Neural cell (in vitro differentiated cells): ENCODE results near the gene MAN2A2. TPM values are rescaled to one million over a fixed set of nuclear protein-coding genes. Genes with fewer than 3 reads are reported as not detected.

Experiments used
- H2AFZ ChIP-seq: fragments of 200-600, 300-800 bp; sonication (generic), shearing (Covaris generic); 2 replicates; pipeline ENCODE4 v1.6.0; 2014; ENCODE audit warnings: low read depth, mild to moderate bottlenecking, antibody characterized with exemption, low read length, moderate library complexity
- H3F3A ChIP-seq: fragments of 200-600 bp; shearing (Covaris generic); 2 replicates; pipeline ENCODE4 v1.6.1; 2016; ENCODE audit warnings: mild to moderate bottlenecking, moderate library complexity, mixed read lengths, antibody characterized with exemption, low read length; ENCODE audit not compliant: insufficient read depth, poor library complexity, severe bottlenecking
- H3K27ac ChIP-seq: fragments of 200-600, 300-800 bp; sonication (generic), shearing (Covaris generic); 2 replicates; pipeline ENCODE4 v1.5.1; 2014; ENCODE audit warnings: mild to moderate bottlenecking, low read length, moderate library complexity
- H3K27me3 ChIP-seq: fragments of 300-800, 200-600 bp; sonication (generic), shearing (Covaris generic); 2 replicates; pipeline ENCODE4 v1.6.0; 2014; ENCODE audit warnings: mild to moderate bottlenecking, low read depth, low read length, moderate library complexity; ENCODE audit not compliant: insufficient read depth
- H3K36me3 ChIP-seq: fragments of 300-800, 200-600 bp; sonication (generic), shearing (Covaris generic); 2 replicates; pipeline ENCODE4 v1.5.1; 2014; ENCODE audit warnings: mild to moderate bottlenecking, antibody characterized with exemption, low read length, moderate library complexity; ENCODE audit not compliant: insufficient read depth
- H3K4me2 ChIP-seq: fragments of 300-800, 200-600 bp; sonication (generic), shearing (Covaris generic); 2 replicates; pipeline ENCODE4 v1.6.0; 2014; ENCODE audit warnings: mild to moderate bottlenecking, low read length
- H3K4me3 ChIP-seq: fragments of 300-800, 200-600 bp; sonication (generic), shearing (Covaris generic); 2 replicates; pipeline ENCODE4 v1.5.1; 2014; ENCODE audit warnings: mild to moderate bottlenecking, low read length, moderate library complexity
- H3K79me2 ChIP-seq: fragments of 200-600 bp; shearing (Covaris generic); replicated peaks from 2 replicates; pipeline ENCODE4 v1.6.0; 2014; ENCODE audit warnings: mild to moderate bottlenecking, low read length, moderate library complexity; ENCODE audit not compliant: insufficient read depth
- H3K9ac ChIP-seq: fragments of 300-800, 200-600 bp; sonication (generic), shearing (Covaris generic); 2 replicates; pipeline ENCODE4 v1.6.1; 2016; ENCODE audit warnings: mild to moderate bottlenecking, low read length, mixed read lengths
- H3K9me2 ChIP-seq: fragments of 200-600 bp; shearing (Covaris generic); 2 replicates; pipeline ENCODE4 v1.6.1; 2016; ENCODE audit warnings: mild to moderate bottlenecking, low read length, mixed read lengths; ENCODE audit not compliant: insufficient read depth
- H3K9me3 ChIP-seq: fragments of 200-600, 300-800 bp; sonication (generic), shearing (Covaris generic); 2 replicates; pipeline ENCODE4 v1.6.1; 2016; ENCODE audit warnings: mild to moderate bottlenecking, mixed run types, low read length, moderate library complexity, mixed read lengths
- H4K20me1 ChIP-seq: fragments of 200-600 bp; shearing (Covaris generic); 2 replicates; pipeline ENCODE4 v1.6.1; 2016; ENCODE audit warnings: mild to moderate bottlenecking, mixed run types; ENCODE audit not compliant: insufficient read depth
- CTCF ChIP-seq: fragments of 450-650 bp; IDR thresholded peaks from 2 replicates; pipeline ENCODE4 v1.5.1; 2014; ENCODE audit warnings: antibody characterized with exemption, mild to moderate bottlenecking, moderate library complexity; ENCODE audit not compliant: poor library complexity, severe bottlenecking
- EP300 ChIP-seq: fragments of 450-650 bp; conservative IDR thresholded peaks from 2 replicates; pipeline ENCODE4 v1.6.1; 2014; ENCODE audit warnings: antibody characterized with exemption, mild to moderate bottlenecking, moderate library complexity; ENCODE audit not compliant: poor library complexity, severe bottlenecking
- EZH2 ChIP-seq: fragments of 200-600, 300-800 bp; shearing (Covaris generic), sonication (generic); IDR thresholded peaks from 2 replicates; pipeline ENCODE4 v1.6.1; 2014; ENCODE audit warnings: antibody characterized with exemption, low read length, borderline replicate concordance, mild to moderate bottlenecking; ENCODE audit not compliant: insufficient read depth, poor library complexity, severe bottlenecking
- MXI1 ChIP-seq: fragments of 450-650 bp; conservative IDR thresholded peaks from 2 replicates; pipeline ENCODE4 v1.6.1; 2014; ENCODE audit warnings: antibody characterized with exemption, mild to moderate bottlenecking; ENCODE audit not compliant: poor library complexity, severe bottlenecking
- POLR2AphosphoS5 ChIP-seq: IDR thresholded peaks from 2 replicates; pipeline ENCODE4 v1.6.1; 2012
- RAD21 ChIP-seq: fragments of 450-650 bp; conservative IDR thresholded peaks from 2 replicates; pipeline ENCODE4 v1.6.1; 2014; ENCODE audit warnings: antibody characterized with exemption, mild to moderate bottlenecking, moderate library complexity
- REST ChIP-seq: IDR thresholded peaks from 2 replicates; pipeline ENCODE4 v1.6.1; 2012; ENCODE audit warnings: borderline replicate concordance
- SMC3 ChIP-seq: fragments of 450-650 bp; conservative IDR thresholded peaks from 2 replicates; pipeline ENCODE4 v1.6.1; 2014; ENCODE audit warnings: antibody characterized with exemption, mild to moderate bottlenecking, moderate library complexity; ENCODE audit not compliant: poor library complexity
- TAF1 ChIP-seq: IDR thresholded peaks from 2 replicates; pipeline ENCODE4 v1.6.1; 2012; ENCODE audit warnings: low read depth
- polyA minus RNA-seq: library from RNA; depleted of rRNA, polyadenylated mRNA; stranded (reverse); fragments of >200 nt; gene quantifications from 2 replicates; pipeline ENCODE4 v1.2.3, GENCODE V29; 2014
- polyA plus RNA-seq: library from polyadenylated mRNA; depleted of rRNA; stranded (reverse); fragments of >200 nt; gene quantifications from 2 replicates; pipeline ENCODE4 v1.2.3, GENCODE V29; 2014

MAN2A2 gene
- polyA plus RNA-seq (59.8 and 102 TPM in 2 replicates), polyA minus RNA-seq (41.4 and 48.9 TPM in 2 replicates)

- no peaks in the 10 kb centered on the region for H3F3A ChIP-seq
- TF ChIP-seq RAD21 = no peak
- TF ChIP-seq TAF1 = no peak
- TF ChIP-seq CTCF = no peak
- TF ChIP-seq REST = peak; percentile 39
- peak; percentile 33 for TF ChIP-seq MXI1
- H3K79me2 ChIP-seq = no peaks in the 10 kb centered on the region
- H3K36me3 ChIP-seq = peaks cover 7% of the 10 kb centered on the region
- H2AFZ ChIP-seq = peak within 1 kb of the TSS; percentile 60
- no peaks in the 10 kb centered on the region for H3K9me3 ChIP-seq
- H3K9ac ChIP-seq = peak within 1 kb of the TSS; percentile 85
- peak within 1 kb of the TSS; percentile 97 for H3K4me3 ChIP-seq
- no peaks in the 10 kb centered on the region for H4K20me1 ChIP-seq
- no peaks in the 10 kb centered on the region for H3K9me2 ChIP-seq
- H3K4me2 ChIP-seq = peak within 1 kb of the TSS; percentile 86
- H3K27ac ChIP-seq = peak within 1 kb of the TSS; percentile 79
- no peaks in the 10 kb centered on the region for H3K27me3 ChIP-seq
These were observed at the start of gene MAN2A2 for GRCh38 chr15:90902840-90903732. Gene MAN2A2, plus strand, starts transcription at chr15:90903302. Its CDS starts 906 bp downstream, at chr15:90904208.

- Histone ChIP-seq H3K9ac (no peak overlapping the region), H3K9me2 (no peaks in the 10 kb centered on the region), H2AFZ (no peak overlapping the region), H3K4me2 (no peak overlapping the region), H3F3A (no peaks in the 10 kb centered on the region), H3K9me3 (no peaks in the 10 kb centered on the region), H3K27ac (no peak overlapping the region), H3K27me3 (no peaks in the 10 kb centered on the region), H4K20me1 (no peaks in the 10 kb centered on the region), H3K79me2 (no peaks in the 10 kb centered on the region), H3K4me3 (no peak overlapping the region), H3K36me3 (no peaks in the 10 kb centered on the region)
- TF ChIP-seq EZH2 = no peak
- TF ChIP-seq MXI1 = no peak
- no peak for TF ChIP-seq SMC3
- no peak for TF ChIP-seq TAF1
- TF ChIP-seq EP300 = no peak
- no peak for TF ChIP-seq RAD21
- TF ChIP-seq POLR2AphosphoS5 = no peak
- TF ChIP-seq REST = no peak
- no peak for TF ChIP-seq CTCF
These were observed 48.0 kb upstream of the MAN2A2 start for GRCh38 chr15:90855139-90855538.
